ENCODE data around the gene SUMO2. TPM values are rescaled to one million over a fixed set of nuclear protein-coding genes. Genes with fewer than 3 reads are reported as not detected.

Gene SUMO2
- polyA plus RNA-seq, 1 donor (not counting 4 experiments of a cell fraction or from before 2014, with no cell fraction given): 393 TPM

DNA sequence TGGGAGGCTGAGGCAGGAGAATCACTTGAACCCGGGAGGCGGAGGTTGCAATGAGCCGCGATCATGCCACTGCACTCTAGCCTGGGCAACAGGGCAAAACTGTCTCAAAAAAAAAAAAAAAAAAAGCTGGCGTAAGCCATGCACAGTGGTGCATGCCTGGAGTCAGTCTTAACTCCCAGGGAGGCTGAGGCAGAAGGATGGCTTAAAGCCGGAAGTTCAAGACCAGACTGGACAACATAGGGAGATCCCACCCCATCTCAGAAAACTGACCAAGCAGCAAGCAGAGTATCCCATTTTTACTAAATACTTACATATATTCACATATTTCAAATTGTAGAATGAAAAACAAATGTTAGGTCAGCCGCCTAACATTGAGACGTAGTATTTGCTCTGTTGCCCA, 55.8 kb downstream of the SUMO2 start:
- Histone ChIP-seq H3K9me1 (ENCODE audit: control insufficient read depth, extremely low read depth, insufficient read depth, low read length) (no peaks in the 10 kb centered on the region), H3K4me2 (ENCODE audit: control insufficient read depth, extremely low read depth, insufficient read depth, low read depth, low read length) (no peak overlapping the region), H3K9ac (ENCODE audit: control insufficient read depth, extremely low read depth, insufficient read depth, low read length) (no peak overlapping the region), H3K27ac (ENCODE audit: control insufficient read depth, insufficient read depth, low read length) (no peak overlapping the region), H3K27me3 (ENCODE audit: control insufficient read depth, extremely low read depth, insufficient read depth, low read length) (no peaks in the 10 kb centered on the region), H2AFZ (ENCODE audit: control insufficient read depth, low read length) (no peak overlapping the region), H4K20me1 (ENCODE audit: control insufficient read depth, extremely low read depth, insufficient read depth, low read length) (no peaks in the 10 kb centered on the region), H3K36me3 (ENCODE audit: control insufficient read depth in 2 of 2, extremely low read depth in 1 of 2, insufficient read depth in 2 of 2, low read length in 2 of 2) (peaks cover 12 to 18% of the 10 kb centered on the region in 2 experiments), H3K79me2 (ENCODE audit: control insufficient read depth, insufficient read depth, low read length) (peaks cover 7% of the 10 kb centered on the region), H3K4me1 (ENCODE audit: control insufficient read depth, extremely low read depth, insufficient read depth, low read length) (peaks cover 30% of the 10 kb centered on the region), H3K4me3 (ENCODE audit: control insufficient read depth in 2 of 3, extremely low read depth in 1 of 3, insufficient read depth in 2 of 3, low read depth in 1 of 3, low read length in 3 of 3) (no peak overlapping the region), H3K9me3 (ENCODE audit: control insufficient read depth, low read depth, low read length) (no peaks in the 10 kb centered on the region)
- DNase-seq (ENCODE audit: low read depth, low spot score) (no peak), FAIRE-seq (no peak)
- TF ChIP-seq, protein P1, sequence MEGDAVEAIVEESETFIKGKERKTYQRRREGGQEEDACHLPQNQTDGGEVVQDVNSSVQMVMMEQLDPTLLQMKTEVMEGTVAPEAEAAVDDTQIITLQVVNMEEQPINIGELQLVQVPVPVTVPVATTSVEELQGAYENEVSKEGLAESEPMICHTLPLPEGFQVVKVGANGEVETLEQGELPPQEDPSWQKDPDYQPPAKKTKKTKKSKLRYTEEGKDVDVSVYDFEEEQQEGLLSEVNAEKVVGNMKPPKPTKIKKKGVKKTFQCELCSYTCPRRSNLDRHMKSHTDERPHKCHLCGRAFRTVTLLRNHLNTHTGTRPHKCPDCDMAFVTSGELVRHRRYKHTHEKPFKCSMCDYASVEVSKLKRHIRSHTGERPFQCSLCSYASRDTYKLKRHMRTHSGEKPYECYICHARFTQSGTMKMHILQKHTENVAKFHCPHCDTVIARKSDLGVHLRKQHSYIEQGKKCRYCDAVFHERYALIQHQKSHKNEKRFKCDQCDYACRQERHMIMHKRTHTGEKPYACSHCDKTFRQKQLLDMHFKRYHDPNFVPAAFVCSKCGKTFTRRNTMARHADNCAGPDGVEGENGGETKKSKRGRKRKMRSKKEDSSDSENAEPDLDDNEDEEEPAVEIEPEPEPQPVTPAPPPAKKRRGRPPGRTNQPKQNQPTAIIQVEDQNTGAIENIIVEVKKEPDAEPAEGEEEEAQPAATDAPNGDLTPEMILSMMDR (optimal IDR thresholded peaks at IDR 0.05 in 1 of 3, IDR thresholded peaks at IDR 0.05 in 1 of 3, conservative IDR thresholded peaks at IDR 0.05 in 1 of 3; ENCODE audit: extremely low read depth in 1 of 3, insufficient read depth in 2 of 3, low read length in 3 of 3): no peak
- TF ChIP-seq EZH2 (IDR thresholded peaks at IDR 0.05; ENCODE audit: low read length): no peak
- dilution Hi-C loops (cut with MboI; ENCODE audit: extremely low pct_ligation_motif_present, low sequenced_read_pairs): no loop called here

DNA sequence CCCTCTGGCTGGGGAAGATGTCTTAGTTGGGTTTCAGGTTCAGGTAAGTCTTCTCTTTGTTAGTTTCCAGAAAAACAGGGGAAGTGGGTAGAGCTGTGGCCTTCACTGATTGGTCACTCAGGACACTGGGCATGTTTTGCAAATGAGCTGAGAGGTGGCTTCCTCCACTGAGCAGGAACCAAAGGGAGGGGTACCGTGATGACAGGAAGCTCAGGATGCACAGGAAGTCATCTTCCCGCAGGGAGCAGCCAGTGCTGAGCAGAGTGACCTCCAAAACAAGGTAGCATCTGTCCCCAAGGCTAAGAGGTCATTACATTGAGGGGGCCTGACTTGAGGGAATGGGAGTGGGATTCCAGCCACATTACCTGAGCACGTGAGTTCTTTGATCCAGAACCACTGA, 56.8 kb downstream of the SUMO2 start:
- peaks cover 28% of the 10 kb centered on the region for H3K4me1 ChIP-seq (ENCODE audit: control insufficient read depth, extremely low read depth, insufficient read depth, low read length)

More for the DNA sequence above, 56.8 kb downstream of the SUMO2 start:
- H3K4me3 ChIP-seq (ENCODE audit: control insufficient read depth in 2 of 3, extremely low read depth in 1 of 3, insufficient read depth in 2 of 3, low read depth in 1 of 3, low read length in 3 of 3): no peak overlapping the region
- no peaks in the 10 kb centered on the region for H3K9me1 ChIP-seq (ENCODE audit: control insufficient read depth, extremely low read depth, insufficient read depth, low read length)
- H3K36me3 ChIP-seq (ENCODE audit: control insufficient read depth in 2 of 2, extremely low read depth in 1 of 2, insufficient read depth in 2 of 2, low read length in 2 of 2): peaks cover 15 to 18% of the 10 kb centered on the region in 2 experiments
- no peak overlapping the region for H3K27ac ChIP-seq (ENCODE audit: control insufficient read depth, insufficient read depth, low read length)
- no peak overlapping the region for H3K4me2 ChIP-seq (ENCODE audit: control insufficient read depth, extremely low read depth, insufficient read depth, low read depth, low read length)
- no peak for FAIRE-seq
- TF ChIP-seq, protein P1 (optimal IDR thresholded peaks at IDR 0.05 in 1 of 3, IDR thresholded peaks at IDR 0.05 in 1 of 3, conservative IDR thresholded peaks at IDR 0.05 in 1 of 3; ENCODE audit: extremely low read depth in 1 of 3, insufficient read depth in 2 of 3, low read length in 3 of 3): no peak
- no peak for TF ChIP-seq EZH2 (IDR thresholded peaks at IDR 0.05; ENCODE audit: low read length)
- H4K20me1 ChIP-seq (ENCODE audit: control insufficient read depth, extremely low read depth, insufficient read depth, low read length): no peaks in the 10 kb centered on the region
- H3K9ac ChIP-seq (ENCODE audit: control insufficient read depth, extremely low read depth, insufficient read depth, low read length): no peak overlapping the region
- no peak overlapping the region for H2AFZ ChIP-seq (ENCODE audit: control insufficient read depth, low read length)
- H3K79me2 ChIP-seq (ENCODE audit: control insufficient read depth, insufficient read depth, low read length): peaks cover 5% of the 10 kb centered on the region
- DNase-seq (ENCODE audit: low read depth, low spot score): no peak
- no peaks in the 10 kb centered on the region for H3K27me3 ChIP-seq (ENCODE audit: control insufficient read depth, extremely low read depth, insufficient read depth, low read length)
- dilution Hi-C loops (cut with MboI; ENCODE audit: extremely low pct_ligation_motif_present, low sequenced_read_pairs): no loop called here
- H3K9me3 ChIP-seq (ENCODE audit: control insufficient read depth, low read depth, low read length): no peaks in the 10 kb centered on the region
